Activated CD8-positive, alpha-beta memory T cell treated with anti-CD3 and anti-CD28 coated beads for 1 hour (primary cell): ENCODE results near the gene PHF12.

ENCODE experiments used
- DNase-seq, 2 donors: peaks; one replicate each; pipeline ENCODE4 v3.0.0-alpha.2; 2020; ENCODE audit warnings: low read depth in 1 of 2; ENCODE audit errors: extremely low read depth in 1 of 2

PHF12 gene

DNA sequence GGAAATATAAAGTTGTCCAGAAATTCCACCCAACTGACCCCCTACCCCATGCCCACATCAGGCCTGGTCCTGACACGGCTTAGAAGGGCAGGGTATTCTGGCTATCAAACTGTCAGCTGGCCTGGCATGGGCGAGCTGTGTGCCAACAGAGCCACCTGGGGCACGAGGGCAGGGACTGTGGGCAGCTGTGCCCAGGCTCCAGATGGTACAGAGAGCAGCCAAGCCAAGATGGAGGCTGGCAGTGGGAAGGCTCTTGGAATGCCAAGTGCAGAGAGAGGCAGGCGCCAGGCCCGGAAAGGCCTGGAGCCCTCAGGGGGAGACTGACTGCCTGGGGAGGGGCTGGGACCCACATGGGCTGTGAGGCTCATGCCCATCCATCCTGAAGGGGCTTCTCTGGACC is 24.3 kb upstream of the PHF12 start:
- no peak for DNase-seq

DNA sequence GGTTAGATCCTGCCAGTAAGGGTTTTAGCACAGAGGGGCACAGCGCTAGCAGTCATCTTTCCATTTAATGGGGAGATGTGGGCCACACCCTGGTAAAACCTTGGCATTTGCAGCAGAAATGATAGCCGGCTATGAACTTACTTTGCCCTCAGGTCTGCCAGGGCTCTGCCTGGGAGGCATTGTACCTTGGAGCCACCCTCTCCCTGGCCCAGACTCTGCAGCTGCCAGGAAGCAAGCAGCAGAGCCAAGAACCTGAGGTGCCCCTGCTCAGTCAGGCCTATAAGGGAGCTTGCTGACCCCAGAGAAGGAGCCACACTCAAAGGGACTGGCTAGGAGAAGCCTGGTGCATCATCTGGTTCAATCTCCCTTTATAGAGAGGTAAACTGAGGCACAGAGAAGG is 23.7 kb upstream of the PHF12 start:
- DNase-seq = no peak

DNA sequence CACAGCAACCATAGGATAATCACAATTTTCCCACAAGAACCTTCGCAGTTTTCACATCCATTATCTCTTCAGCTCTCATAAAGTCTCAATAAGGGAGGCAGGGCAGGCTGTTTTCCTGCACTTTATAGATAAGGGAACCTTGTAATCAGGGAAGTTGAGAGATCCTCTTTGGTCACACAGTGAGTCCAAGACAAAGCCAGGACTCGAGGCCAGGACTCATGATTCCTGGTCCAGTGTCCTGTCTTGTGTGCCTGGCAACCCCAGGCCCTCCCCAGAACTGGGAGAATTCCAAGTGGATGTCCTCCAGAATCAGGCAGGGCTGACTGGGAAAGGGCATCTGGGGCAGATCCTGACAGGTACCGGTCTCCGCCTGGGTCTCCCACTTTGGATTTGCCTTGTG is 23.1 kb upstream of the PHF12 start:
- DNase-seq = no peak

DNA sequence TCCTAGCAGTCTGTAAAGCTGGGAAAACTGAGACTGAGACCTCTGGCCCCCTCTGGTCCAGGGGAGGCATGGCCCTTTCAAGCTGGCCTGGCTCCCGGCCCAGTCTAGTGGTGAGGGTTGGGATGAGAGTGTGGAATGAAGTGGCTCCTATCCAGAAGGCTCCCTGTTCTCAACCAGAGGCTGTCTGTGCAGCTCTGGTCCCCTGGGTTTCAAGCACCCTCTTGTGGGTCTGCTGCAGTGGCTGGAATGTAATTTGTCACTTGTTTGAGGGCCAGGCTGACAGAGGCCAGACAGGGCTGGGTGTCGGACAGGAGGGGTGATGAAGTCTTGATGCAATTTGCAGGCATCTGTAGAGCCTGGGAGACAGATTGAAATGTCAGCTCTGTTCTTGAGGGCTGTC is 22.1 kb upstream of the PHF12 start:
- DNase-seq = no peak

DNA sequence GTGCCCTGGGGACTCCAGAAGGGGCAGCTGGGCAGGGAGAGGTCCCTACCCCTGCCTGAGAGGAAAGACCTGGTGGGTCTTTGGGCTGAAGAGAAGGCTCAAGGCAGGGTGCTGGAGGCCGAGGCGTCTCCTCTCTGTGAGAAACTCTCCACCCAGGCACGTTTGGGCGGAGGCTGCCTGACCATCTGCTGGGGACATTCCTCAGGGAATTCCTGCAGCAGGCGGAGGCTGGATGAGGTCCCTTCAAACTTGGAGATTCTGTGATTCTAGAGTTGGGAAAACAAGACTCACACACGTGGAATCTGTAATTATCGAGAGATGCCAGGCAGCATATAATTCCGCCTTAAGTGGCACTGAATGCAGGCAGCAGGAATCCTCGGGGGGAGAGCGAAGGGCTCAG is 21.1 kb upstream of the PHF12 start:
- no peak for DNase-seq

DNA sequence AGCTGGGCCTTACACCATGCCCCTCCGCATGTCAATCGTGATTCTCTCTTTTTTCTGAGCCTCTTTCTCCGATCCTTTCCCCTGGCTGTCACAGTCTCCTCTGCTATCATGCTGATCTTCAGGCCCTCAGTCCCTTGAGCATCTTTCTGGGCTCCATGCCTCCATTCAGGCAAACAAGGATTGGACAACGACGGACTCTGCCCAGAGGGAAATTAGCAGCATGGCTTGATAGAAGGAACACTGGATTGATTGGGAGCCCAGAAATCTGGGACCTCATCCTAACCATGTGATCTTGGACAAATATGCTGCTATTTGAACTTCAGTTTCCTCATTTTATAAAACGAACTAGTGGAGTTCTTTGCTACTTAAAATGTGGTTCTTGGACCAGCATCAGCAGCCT is 19.6 kb upstream of the PHF12 start:
- DNase-seq = no peak

DNA sequence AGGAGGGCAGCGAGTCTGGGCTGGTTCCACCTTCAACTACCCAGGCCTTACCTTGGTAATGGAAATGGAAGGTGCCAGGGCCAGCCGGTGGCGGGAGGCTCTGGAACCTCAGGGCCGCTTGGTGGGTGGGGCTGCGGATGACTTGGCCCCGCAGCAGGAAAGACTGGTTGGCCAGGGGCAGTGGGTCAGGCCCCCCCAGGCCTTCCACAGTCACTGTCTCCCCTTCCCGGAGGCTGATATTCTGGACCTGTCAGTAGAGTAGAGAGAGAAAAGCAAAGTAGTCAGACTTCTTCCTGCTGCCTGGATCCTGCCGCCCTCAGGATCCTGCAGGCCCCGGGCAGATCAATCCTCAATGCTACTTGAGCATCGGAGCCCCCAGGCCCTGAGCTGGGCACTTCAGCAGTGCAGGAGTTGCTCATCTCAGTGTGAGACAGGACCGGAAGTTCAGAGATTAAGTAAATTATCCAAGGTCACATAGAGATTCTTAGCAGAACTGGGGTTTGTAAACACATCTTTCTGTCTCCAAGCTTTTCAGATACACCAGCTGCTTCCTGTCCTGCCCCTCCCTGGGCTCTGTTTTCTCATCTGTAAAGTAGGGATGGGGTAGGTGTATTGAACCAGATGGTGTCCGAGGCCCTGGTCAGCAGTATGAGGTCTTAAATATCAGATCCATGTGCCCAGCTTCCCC is 18.5 kb upstream of the PHF12 start:
- DNase-seq = no peak

DNA sequence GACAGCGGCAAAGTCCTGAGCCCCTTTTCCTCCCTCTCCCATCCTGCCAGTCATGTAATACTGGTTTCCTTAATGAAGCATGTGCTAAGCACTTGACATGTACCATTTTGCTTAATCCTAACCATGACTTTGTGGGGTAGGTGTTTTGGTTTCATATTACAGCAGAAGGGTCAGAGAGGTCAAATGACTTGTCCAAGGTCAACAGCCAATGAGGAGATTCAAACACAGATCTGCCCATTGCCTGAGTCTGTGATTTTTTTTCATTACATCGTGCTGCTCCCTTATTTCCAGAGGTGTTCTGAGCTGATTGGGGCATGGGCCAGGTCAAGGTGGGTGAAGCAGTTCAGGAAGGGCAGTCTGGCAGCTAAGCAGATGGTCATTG is 17.6 kb upstream of the PHF12 start:
- DNase-seq = no peak

DNA sequence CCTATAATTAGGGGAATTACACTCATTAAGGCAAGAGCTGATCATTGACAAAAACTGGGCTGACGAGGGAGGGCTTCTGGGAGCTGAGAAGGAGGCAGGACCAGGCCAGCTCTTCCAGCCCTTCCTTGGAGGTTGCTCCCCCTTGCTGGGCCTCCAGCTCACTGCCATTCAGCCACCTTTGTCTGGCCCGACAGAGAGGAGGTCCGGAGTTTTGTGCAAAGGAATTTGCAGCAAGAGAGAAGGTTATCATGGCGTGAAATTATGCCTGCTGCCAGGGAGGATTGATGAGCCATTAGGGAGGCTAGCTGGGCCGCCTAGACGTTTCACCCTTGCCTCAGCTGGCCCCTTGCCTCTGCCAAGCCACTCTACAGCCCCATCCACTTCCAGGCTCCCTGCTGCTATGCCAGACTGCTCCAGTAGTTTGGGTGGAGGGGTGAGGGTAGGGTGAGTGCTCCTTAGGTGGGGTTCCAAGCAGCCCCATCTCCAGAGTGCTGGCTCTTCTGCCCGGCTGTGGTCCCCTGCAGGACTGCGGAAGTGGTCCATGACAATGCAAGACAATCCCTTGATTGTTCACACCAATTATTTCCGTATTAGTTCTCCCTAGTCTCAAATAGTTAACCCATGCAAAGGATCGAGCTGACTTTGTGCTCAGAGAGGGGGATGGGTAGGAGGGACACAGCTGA is 17.1 kb upstream of the PHF12 start:
- DNase-seq = no peak

DNA sequence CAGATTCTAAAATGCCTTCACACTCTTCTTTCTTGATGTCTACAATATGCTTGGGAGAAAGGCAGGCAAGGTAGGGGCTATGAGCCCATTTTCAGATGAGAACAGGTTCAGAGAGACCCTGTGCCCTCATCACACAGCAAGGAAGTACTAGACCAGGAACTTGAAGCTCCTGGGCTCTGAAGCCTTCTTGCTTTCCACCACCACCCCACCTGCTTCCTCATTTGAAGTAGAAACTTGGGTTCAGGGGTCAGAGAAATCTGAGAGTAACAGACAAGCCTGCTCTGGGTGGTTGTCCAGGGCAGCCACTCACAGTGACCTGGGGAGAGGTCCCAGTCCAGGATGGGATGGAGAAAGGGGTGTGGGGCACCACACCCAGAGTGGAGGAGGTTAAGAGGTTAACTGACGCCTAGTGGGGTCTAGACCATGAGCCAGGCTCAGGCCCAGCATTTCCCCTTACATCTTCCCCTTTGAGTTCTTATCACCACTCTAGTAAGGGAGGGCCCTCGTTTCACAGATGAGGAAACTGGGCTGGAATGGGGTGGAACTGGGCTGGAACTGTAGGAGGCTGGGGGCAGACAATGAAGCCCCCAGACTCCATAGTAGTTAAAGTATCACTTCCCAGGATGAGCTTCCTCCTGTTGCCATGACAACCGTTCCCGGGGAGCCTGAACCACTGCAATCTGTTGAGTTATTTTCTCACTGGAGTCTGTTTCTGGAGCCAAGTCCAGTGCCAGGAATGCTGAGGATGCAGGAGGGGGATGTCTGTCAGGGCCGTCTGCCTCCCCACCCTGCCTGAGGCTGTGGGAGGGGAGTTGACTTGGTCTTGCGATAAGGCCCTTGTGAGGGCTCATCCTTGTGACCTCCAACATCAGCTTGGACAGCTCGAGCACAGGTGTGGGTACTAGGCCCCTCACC is 16.2 kb upstream of the PHF12 start:
- DNase-seq = no peak

DNA sequence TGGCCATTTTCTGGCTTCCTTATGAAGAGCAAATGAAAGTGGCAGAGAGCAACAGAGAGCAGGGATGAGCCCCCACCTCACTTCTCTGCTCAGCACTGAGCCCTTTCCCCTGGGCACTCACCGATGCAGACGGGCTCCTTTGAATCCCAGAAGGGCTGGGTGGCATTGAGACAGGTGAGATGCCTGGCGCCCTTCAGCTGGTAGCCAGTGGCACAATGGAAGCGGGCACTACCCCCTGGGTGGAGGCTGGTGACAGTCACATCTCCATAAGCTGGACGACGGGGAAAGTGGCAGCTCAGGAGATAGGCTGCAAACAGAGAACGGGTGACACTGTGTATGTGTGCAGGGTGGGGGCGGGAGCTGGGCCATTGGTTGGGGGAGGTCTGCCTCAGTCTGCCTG is 12.5 kb upstream of the PHF12 start:
- DNase-seq = no peak

DNA sequence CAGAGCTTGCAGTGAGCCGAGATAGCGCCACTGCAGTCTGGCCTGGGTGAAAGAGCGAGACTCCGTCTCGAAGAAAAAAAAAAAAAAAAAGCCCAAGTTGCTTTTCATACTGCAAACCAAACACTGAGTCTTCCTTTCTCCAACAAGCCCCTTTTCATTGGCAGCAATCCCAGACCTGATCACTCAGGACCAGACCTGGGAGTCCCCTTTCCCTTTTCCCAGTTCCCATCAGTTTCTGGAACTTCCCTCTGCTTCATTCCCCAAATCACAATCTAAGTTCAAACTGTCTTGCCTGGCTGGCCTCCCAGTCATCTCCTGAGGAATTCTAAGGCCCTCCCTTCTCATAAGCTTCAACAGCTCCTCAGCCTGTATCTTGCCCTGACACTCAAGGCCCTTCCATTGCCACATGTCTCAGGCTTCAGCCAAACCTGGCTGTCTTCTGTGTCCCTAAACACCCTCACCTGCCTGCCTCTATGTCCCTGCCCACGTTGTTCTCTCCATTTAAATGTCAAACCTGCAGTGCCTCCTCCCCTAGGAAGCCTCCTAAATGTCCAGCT is 11.8 kb upstream of the PHF12 start:
- no peak for DNase-seq

DNA sequence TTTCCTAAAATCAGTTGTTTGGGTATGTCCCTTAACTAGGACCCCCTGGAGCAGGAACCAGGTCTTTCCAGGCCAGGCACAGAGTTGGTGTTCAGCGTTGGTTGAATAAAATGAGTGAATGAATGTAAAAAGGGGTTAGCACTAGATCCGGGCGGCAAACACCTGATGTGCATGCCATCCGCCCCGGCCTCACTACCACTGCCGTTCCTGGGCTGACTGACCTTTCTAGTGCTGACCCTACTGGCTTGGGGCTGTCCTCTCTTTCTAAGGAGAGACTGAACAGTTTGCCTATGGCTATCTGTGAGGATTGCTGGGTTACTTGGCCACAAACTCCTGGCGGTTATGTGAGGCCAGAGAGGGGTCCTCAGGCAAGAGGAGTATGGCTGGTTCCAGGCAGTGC is 10.1 kb upstream of the PHF12 start:
- DNase-seq = no peak

DNA sequence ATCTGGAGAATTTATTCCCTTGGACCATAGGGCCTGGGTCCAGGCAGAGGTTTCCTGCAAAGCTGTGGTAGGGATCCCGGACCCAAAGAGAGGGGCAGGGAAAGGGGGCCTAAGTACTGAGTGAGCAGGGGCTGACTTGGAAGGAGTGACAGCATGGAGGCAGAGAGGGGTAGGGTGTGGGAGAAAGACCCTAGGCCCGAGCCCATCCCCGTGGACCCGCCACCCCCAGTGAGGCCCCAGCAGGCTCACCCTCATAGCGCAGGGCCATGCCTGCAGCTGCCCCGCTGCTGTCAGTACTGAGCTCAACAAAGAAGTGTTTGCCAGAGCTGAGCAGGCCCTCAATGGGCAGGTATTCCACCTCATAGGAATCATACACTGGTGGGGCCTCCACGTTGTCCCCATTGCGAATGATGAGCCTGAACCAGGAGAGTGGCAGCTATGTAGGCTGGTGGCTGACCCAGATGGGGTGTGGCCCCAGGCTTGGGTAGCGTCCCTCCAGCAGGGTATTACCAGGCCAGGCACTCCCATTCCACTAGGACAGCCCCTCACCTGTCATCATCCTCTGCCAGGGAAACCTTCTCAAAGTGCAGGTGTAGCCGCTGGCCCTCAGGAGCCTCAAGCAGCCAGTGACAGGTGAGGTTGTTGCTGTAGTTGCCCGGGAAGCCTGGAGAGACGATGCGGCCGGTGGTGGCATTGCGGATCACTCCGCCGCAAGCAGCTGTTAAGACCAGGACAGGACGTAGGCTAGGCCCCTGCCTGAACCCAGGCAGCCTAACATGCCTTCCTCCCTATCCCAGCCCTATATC is 9.1 kb upstream of the PHF12 start:
- DNase-seq = no peak

DNA sequence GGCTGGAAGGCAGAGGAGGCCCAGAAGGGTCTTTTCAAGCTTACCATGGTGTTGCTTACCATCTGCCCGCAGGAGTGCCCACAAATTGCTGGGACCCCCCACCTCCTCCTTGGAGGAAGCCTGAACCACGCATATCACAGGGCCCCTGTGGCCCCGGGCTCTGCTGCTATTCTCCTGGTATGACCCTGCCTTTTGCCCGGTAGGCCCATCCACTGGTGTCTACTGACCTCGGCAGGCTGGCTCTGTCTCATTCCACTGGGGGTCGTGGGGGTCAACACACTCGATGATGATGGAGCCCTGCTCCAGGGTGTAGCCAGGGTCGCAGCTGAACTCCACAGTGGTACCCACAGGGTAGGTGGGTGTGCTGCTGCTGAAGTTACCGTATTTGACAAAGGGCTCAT is 8.2 kb upstream of the PHF12 start:
- no peak for DNase-seq

DNA sequence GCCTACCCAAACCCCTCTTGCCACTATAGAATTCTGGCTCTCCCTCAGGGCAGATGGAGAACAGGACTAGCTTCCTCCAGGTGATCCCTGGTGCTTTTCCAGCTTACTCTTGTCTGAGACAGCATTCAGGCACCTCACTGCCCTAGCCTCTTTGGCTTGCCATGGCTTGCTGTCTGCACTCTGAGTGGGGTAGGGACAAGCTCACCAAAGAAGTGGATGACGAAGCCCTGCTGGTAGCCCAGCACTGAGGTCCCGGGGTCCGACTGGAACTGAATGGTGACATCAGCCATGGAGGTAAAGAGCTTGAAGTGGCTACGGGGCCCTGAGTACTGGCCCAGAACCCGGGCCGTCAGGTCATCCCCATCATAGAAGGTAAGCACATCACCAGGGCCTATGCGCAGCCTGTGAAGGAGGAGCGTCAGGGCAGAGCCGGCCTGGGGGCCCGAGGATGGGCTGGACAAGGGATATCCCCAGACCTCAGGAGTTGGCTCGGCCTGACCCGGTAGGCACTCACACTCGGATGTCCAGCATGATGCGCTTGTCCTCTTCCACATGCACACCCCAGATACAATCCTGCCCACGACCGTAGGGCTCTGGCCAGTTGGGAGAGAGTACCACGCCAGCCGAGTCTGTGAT is 7.6 kb upstream of the PHF12 start:
- no peak for DNase-seq

DNA sequence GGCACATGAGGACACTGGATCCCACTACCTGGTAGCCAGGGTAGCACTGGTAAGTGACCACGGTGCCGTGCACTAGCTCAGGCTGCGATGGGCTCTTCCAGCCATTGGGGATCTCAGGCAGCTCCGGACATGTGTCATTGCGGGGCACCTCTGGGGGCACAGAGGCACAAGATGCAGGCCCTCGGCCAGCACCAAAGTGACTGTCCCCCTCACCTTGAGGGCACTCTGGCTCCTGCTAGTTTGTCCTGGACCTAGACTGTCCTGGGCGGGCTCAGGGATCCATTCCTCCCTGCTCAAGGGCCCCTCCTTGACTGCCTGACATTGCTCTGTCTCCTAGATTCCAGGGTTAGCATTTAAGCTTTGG is 6.7 kb upstream of the PHF12 start:
- DNase-seq = no peak

DNA sequence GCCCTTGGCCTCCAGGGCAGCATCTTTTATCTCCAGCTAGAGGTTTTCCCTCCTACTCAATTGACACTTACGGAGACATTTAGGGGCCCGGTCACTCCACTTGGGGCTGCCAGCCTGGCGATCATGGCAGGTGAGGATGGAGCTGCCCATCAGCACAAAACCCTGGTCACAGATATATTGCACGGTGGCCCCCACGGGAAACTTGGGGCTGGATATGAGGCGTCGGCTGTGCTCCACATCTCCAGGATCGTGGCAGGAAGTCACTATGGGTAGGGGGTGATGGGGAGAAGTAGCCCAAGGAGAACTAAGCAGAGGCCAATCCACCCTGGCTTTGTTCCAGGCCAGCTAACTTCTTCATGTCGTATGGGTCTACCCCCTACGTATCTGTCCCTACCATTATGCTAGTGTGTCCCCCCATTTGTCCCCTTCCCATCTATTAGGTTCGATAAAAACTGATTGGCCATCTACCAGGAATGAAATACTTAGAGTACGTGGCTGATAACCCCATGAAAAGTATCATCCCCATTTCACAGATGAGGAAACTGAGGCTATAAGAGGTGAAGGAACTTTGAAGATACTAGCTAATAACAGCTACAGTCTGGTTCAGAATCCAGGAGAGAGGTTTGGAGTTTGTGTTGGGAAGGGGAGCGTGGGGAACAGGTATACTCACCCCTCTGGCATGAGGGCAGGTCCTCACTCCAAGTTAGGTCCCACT is 6.1 kb upstream of the PHF12 start:
- DNase-seq = no peak

DNA sequence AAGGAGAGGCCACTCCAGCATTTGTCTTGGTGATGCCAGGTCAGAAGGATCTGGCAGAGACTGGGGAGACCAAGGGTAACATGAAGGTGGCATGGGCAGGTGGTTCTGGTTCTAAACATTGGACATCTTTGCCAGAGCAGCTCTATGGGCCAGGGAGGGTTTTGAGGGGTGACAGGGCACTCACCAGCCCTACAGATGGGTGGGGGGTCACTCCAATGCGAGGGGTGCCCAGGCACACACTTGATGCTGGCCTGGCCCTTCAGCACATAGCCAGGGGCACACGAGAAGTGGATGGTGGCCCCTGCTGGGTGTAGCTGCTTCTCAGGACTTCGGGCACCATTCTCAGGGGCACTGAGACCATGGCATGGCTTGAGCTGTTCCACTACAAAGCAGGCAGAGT is 5.5 kb upstream of the PHF12 start:
- no peak for DNase-seq

DNA sequence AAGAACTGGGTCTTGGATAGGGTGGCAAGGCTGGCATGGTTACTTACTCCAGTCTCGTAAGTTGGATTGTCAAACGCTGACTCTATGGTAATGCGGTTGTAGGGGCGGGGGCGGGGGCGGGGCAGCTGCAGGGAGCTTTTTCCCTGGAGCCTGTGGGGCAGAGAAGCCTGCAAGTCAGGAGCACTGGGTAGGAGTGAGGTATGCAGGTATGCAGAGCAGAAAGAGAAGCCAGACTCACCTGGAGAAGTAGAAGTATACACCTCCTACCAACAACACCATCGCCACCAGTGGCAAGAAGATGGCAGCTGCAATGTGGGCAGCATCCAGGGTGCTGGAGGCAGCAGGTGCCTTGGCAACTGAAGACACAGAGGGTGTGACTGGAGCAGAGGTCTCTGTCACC is 4.8 kb upstream of the PHF12 start:
- no peak for DNase-seq
